CD4-positive, CD25-positive, alpha-beta regulatory T cell (primary cell): ENCODE measurements around the gene GCKR. TPM values are rescaled to one million over a fixed set of nuclear protein-coding genes. Genes with fewer than 3 reads are reported as not detected.

Experiments
- ATAC-seq, 2 donors: fragments of 150-1000 bp; cut with Tn5 transposase; one replicate each; pipeline ENCODE4 v1.10.0; 2021; ENCODE audit warnings: low read depth in 2 of 2, moderate number of reproducible peaks in 2 of 2, moderate library complexity in 1 of 2
- DNase-seq, 3 donors: peaks; one replicate each; pipeline versions ENCODE4 v3.0.0 to v3.0.0-alpha.2; 2012 to 2022; ENCODE audit warnings: mixed read lengths in 1 of 3
- H3K27ac ChIP-seq: one replicate; pipeline ENCODE4 v1.7.0; 2013; ENCODE audit warnings: mild to moderate bottlenecking, low read length; ENCODE audit not compliant: insufficient read depth, poor library complexity, severe bottlenecking
- H3K27me3 ChIP-seq: one replicate; pipeline ENCODE4 v1.7.0; 2013; ENCODE audit warnings: low read length; ENCODE audit not compliant: control insufficient read depth, insufficient read depth
- H3K36me3 ChIP-seq: one replicate; pipeline ENCODE4 v1.7.0; 2013; ENCODE audit warnings: mild to moderate bottlenecking, low read length, moderate library complexity; ENCODE audit not compliant: control insufficient read depth, insufficient read depth
- H3K4me1 ChIP-seq: 2 replicates; pipeline ENCODE4 v1.7.0; 2013; ENCODE audit warnings: mild to moderate bottlenecking, low read length; ENCODE audit not compliant: insufficient read depth, control insufficient read depth, poor library complexity, severe bottlenecking
- H3K4me3 ChIP-seq: one replicate; pipeline ENCODE4 v1.7.0; 2013; ENCODE audit warnings: low read depth, mild to moderate bottlenecking, low read length, moderate library complexity
- H3K9me3 ChIP-seq, 2 experiments: 1 replicate in 1 of 2; 2 replicates in 1 of 2; pipeline ENCODE4 v1.7.0; 2013; ENCODE audit warnings: low read length in 2 of 2, mild to moderate bottlenecking in 1 of 2, moderate library complexity in 1 of 2; ENCODE audit not compliant: control insufficient read depth in 2 of 2
- H3K27ac Mint-ChIP-seq, 3 donors: one replicate each; pipeline ENCODE4 v1.8.0; 2020 to 2022; ENCODE audit warnings: mild to moderate bottlenecking in 3 of 3, mixed read lengths in 3 of 3, moderate library complexity in 2 of 3
- H3K27me3 Mint-ChIP-seq: one replicate; pipeline ENCODE4 v1.8.0; 2022; ENCODE audit warnings: mild to moderate bottlenecking, mixed read lengths
- H3K36me3 Mint-ChIP-seq: one replicate; pipeline ENCODE4 v1.8.0; 2020; ENCODE audit warnings: mixed read lengths
- H3K4me1 Mint-ChIP-seq, 4 donors: one replicate each; pipeline ENCODE4 v1.8.0; 2020 to 2022; ENCODE audit warnings: mixed read lengths in 4 of 4, mild to moderate bottlenecking in 1 of 4
- H3K4me3 Mint-ChIP-seq, 4 donors: one replicate each; pipeline ENCODE4 v1.8.0; 2020 to 2022; ENCODE audit warnings: mild to moderate bottlenecking in 4 of 4, mixed read lengths in 4 of 4, moderate library complexity in 3 of 4
- H3K9me3 Mint-ChIP-seq, 7 donors: one replicate each; pipeline ENCODE4 v1.8.0; 2020 to 2022; ENCODE audit warnings: mixed read lengths in 7 of 7, mild to moderate bottlenecking in 3 of 7, moderate library complexity in 2 of 7
- polyA plus RNA-seq, 4 donors: library from polyadenylated mRNA; unstranded; fragments of 300-500 nt; fragmentation: Illumina TruSeq; gene quantifications; one replicate each; pipeline ENCODE4 v1.2.3, GENCODE V29; 2021
- total RNA-seq: library from RNA; stranded (reverse); gene quantifications from one replicate; pipeline ENCODE4 v1.2.3, GENCODE V29; 2022

GCKR gene
- total and polyA plus RNA-seq, 5 donors from 2014 or later, result not detected

GRCh38 chr2:27561060-27561459, 64.4 kb downstream of the GCKR start:
- Histone ChIP-seq H3K9me3 (no peaks in the 10 kb centered on the region), H3K4me3 (no peak overlapping the region), H3K36me3 (no peaks in the 10 kb centered on the region), H3K27me3 (peaks cover 8% of the 10 kb centered on the region), H3K4me1 (no peaks in the 10 kb centered on the region), H3K27ac (no peak overlapping the region)
- Mint-ChIP-seq H3K9me3 (peaks cover 0 to 3% (median 0%) of the 10 kb centered on the region in 7 donors), H3K27me3 (peaks cover 32% of the 10 kb centered on the region), H3K4me1 (peaks cover 0 to 6% (median 0%) of the 10 kb centered on the region in 4 donors), H3K36me3 (no peaks in the 10 kb centered on the region), H3K27ac (no peak overlapping the region), H3K4me3 (no peak overlapping the region)
- DNase-seq, result no peak
- no peak for ATAC-seq

DNA sequence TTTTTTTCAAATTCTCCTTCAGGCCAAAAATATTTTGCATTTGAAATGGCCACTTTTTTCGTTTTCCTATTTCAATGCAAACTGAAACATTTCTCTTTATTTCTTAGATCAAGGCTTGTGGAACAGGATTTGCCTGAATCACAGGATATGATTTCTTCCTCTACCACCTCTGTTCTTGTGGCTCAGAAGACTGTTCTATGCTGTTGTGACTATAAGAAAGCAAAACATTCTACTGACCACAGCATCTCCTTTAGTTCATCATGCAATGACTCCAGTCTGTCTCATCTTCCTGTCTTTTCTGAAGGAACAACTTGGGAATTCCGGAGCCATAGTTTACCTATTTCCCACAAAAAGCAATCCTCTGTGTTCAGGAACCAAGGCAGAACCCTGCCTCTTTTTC, 70.0 kb downstream of the GCKR start:
- no peaks in the 10 kb centered on the region for H3K36me3 Mint-ChIP-seq
- peaks cover 58% of the 10 kb centered on the region for H3K27me3 Mint-ChIP-seq
- H3K27ac Mint-ChIP-seq, result no peak overlapping the region
- no peak for DNase-seq
- no peak overlapping the region for H3K4me3 ChIP-seq
- peaks cover 0 to 8% (median 0%) of the 10 kb centered on the region in 7 donors for H3K9me3 Mint-ChIP-seq
- H3K27ac ChIP-seq, result no peak overlapping the region
- no peak overlapping the region for H3K4me3 Mint-ChIP-seq
- no peak for ATAC-seq
- H3K36me3 ChIP-seq, result no peaks in the 10 kb centered on the region
- H3K27me3 ChIP-seq, result peaks cover 47% of the 10 kb centered on the region
- H3K4me1 Mint-ChIP-seq, result no peaks in the 10 kb centered on the region
- H3K4me1 ChIP-seq, result no peaks in the 10 kb centered on the region
- H3K9me3 ChIP-seq, result no peaks in the 10 kb centered on the region

GRCh38 chr2:27569398-27569797, 72.8 kb downstream of the GCKR start:
- DNase-seq (no peak), ATAC-seq (no peak)
- H3K4me1 Mint-ChIP-seq, result no peaks in the 10 kb centered on the region
- peaks cover 0 to 8% (median 3%) of the 10 kb centered on the region in 7 donors for H3K9me3 Mint-ChIP-seq
- Histone ChIP-seq H3K27ac (no peak overlapping the region), H3K4me3 (no peak overlapping the region), H3K27me3 (peaks cover 47% of the 10 kb centered on the region), H3K36me3 (no peaks in the 10 kb centered on the region), H3K9me3 (peaks cover 0 to 5% of the 10 kb centered on the region in 2 experiments), H3K4me1 (no peaks in the 10 kb centered on the region)
- no peak overlapping the region for H3K4me3 Mint-ChIP-seq
- peaks cover 60% of the 10 kb centered on the region for H3K27me3 Mint-ChIP-seq
- no peaks in the 10 kb centered on the region for H3K36me3 Mint-ChIP-seq
- no peak overlapping the region for H3K27ac Mint-ChIP-seq

DNA sequence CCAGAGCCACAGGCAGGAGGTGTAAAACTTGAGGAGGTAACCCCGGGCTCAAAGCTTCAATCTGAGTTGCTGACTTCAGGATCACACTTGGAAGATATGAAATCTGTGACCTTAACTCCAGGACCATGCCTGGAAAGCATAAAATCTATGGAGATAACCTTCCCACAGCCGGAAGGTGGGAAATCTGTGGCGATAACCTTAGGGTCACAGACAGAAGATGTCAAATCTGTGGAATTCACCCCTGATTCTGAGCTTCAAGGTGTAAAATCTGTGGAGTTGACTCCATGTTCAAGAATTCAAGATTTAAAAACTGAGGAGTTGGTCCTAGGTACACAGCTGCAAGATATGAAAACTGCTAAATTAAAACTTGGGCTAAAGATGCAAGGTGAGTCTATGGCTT, 74.6 kb downstream of the GCKR start:
- H3K4me1 ChIP-seq, result no peaks in the 10 kb centered on the region
- Mint-ChIP-seq H3K4me3 (no peak overlapping the region), H3K27me3 (peaks cover 50% of the 10 kb centered on the region), H3K36me3 (no peaks in the 10 kb centered on the region), H3K9me3 (peaks cover 0 to 7% (median 4%) of the 10 kb centered on the region in 7 donors), H3K27ac (no peak overlapping the region), H3K4me1 (no peaks in the 10 kb centered on the region)
- peaks cover 2 to 5% of the 10 kb centered on the region in 2 experiments for H3K9me3 ChIP-seq
- ATAC-seq (no peak), DNase-seq (no peak)
- no peaks in the 10 kb centered on the region for H3K36me3 ChIP-seq
- peaks cover 38% of the 10 kb centered on the region for H3K27me3 ChIP-seq
- no peak overlapping the region for H3K4me3 ChIP-seq
- H3K27ac ChIP-seq, result no peak overlapping the region

GRCh38 chr2:27571681-27572080, 75.0 kb downstream of the GCKR start:
- Histone ChIP-seq H3K27ac (no peak overlapping the region), H3K4me3 (no peak overlapping the region), H3K4me1 (no peaks in the 10 kb centered on the region), H3K9me3 (peaks cover 5% of the 10 kb centered on the region in 2 experiments), H3K36me3 (no peaks in the 10 kb centered on the region), H3K27me3 (peaks cover 35% of the 10 kb centered on the region)
- H3K27me3 Mint-ChIP-seq, result peaks cover 45% of the 10 kb centered on the region
- H3K27ac Mint-ChIP-seq, result no peak overlapping the region
- H3K36me3 Mint-ChIP-seq, result no peaks in the 10 kb centered on the region
- no peak for DNase-seq
- no peak overlapping the region for H3K4me3 Mint-ChIP-seq
- H3K4me1 Mint-ChIP-seq, result no peaks in the 10 kb centered on the region
- no peak for ATAC-seq
- H3K9me3 Mint-ChIP-seq, result peaks cover 0 to 7% (median 4%) of the 10 kb centered on the region in 7 donors

- H3K4me3 ChIP-seq, result no peak overlapping the region
- H3K36me3 ChIP-seq, result no peaks in the 10 kb centered on the region
- Mint-ChIP-seq H3K27ac (no peak overlapping the region), H3K9me3 (peaks cover 0 to 14% (median 4%) of the 10 kb centered on the region in 7 donors), H3K27me3 (peaks cover 37% of the 10 kb centered on the region), H3K4me3 (no peak overlapping the region), H3K4me1 (no peaks in the 10 kb centered on the region), H3K36me3 (no peaks in the 10 kb centered on the region)
- peaks cover 29% of the 10 kb centered on the region for H3K27me3 ChIP-seq
- DNase-seq (no peak), ATAC-seq (no peak)
- peaks cover 5% of the 10 kb centered on the region in 2 experiments for H3K9me3 ChIP-seq
- H3K27ac ChIP-seq, result no peak overlapping the region
- H3K4me1 ChIP-seq, result no peaks in the 10 kb centered on the region
Measured at GRCh38 chr2:27572439-27572838, 75.8 kb downstream of the GCKR start.

DNA sequence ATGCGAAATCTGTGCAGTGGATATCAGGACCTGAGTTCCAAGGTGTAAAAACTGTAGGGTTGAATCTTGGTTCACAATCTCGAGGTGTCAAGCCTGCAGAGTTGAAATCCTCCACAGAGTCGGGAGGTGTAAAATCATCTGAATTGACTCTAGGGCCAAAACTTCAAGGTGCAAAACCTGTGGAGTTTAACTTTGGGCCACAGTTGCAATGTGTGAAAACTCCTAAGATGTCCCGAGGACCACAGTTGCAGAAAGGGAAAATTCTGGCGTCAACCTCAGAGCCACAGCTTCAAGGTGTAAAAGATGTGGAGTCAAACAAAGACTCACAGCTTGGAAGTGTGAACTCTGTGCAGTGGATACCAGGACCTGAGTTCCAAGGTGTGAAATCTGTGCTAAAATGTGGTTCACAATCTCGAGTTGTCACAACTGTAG, 76.4 kb downstream of the GCKR start:
- H3K4me1 Mint-ChIP-seq, result no peaks in the 10 kb centered on the region
- peaks cover 32% of the 10 kb centered on the region for H3K27me3 Mint-ChIP-seq
- H3K4me3 ChIP-seq, result no peak overlapping the region
- H3K9me3 Mint-ChIP-seq, result peaks cover 0 to 18% (median 3%) of the 10 kb centered on the region in 7 donors
- H3K27me3 ChIP-seq, result peaks cover 24% of the 10 kb centered on the region
- no peak overlapping the region for H3K27ac ChIP-seq
- peaks cover 4% of the 10 kb centered on the region for H3K36me3 Mint-ChIP-seq
- H3K36me3 ChIP-seq, result no peaks in the 10 kb centered on the region
- H3K4me1 ChIP-seq, result no peaks in the 10 kb centered on the region
- ATAC-seq (no peak), DNase-seq (no peak)
- no peak overlapping the region for H3K4me3 Mint-ChIP-seq
- H3K9me3 ChIP-seq, result peaks cover 5% of the 10 kb centered on the region in 2 experiments
- H3K27ac Mint-ChIP-seq, result no peak overlapping the region
